ENCODE data around the gene CRB2.

The CRB2 gene

GRCh38 chr9:123412171-123412820 lies 56.3 kb downstream of the CRB2 start:
- H3K4me2 ChIP-seq (ENCODE audit: insufficient read depth, low read length, poor library complexity, severe bottlenecking): no peak overlapping the region
- WGBS, 2 donors (ENCODE audit: extremely low coverage in 2 of 2, insufficient read length in 2 of 2, insufficient replicate concordance in 1 of 2): no CpG with 5 or more reads among the region's 18 CpGs
- H2BK120ac ChIP-seq (ENCODE audit: low read depth, low read length): no peak overlapping the region
- H3K4me1 ChIP-seq (ENCODE audit: control insufficient read depth in 2 of 2, insufficient read depth in 1 of 2, low read depth in 1 of 2, low read length in 2 of 2): peaks cover 6 to 11% of the 10 kb centered on the region in 2 donors
- no peak overlapping the region for H3K4me3 ChIP-seq (ENCODE audit: low read length in 2 of 2)
- H3K14ac ChIP-seq (ENCODE audit: low read length): peak overlapping the region; percentile 79
- no peak for DNase-seq (ENCODE audit: low spot score)
- H3K4ac ChIP-seq (ENCODE audit: low read length): no peak overlapping the region
- peak overlapping the region; percentile 10 for H2AK5ac ChIP-seq (ENCODE audit: low read depth, low read length)
- H2BK15ac ChIP-seq (ENCODE audit: low read length): no peak overlapping the region
- peak overlapping the region; percentile 2 for H3K18ac ChIP-seq (ENCODE audit: low read length)
- no peaks in the 10 kb centered on the region for H3K27me3 ChIP-seq (ENCODE audit: control insufficient read depth in 3 of 3, insufficient read depth in 3 of 3, low read depth in 1 of 3, low read length in 3 of 3)
- H4K91ac ChIP-seq (ENCODE audit: low read depth, low read length, poor library complexity): no peak overlapping the region
- no peak overlapping the region for H4K8ac ChIP-seq (ENCODE audit: low read depth, low read length)
- H3K23ac ChIP-seq (ENCODE audit: low read depth, low read length, poor library complexity): peak overlapping the region; percentile 52
- no peak overlapping the region for H2BK5ac ChIP-seq (ENCODE audit: low read length)
- H3K36me3 ChIP-seq (replicated peaks in 1 of 2; ENCODE audit: control insufficient read depth in 2 of 2, insufficient read depth in 2 of 2, low read length in 2 of 2): peaks cover 0 to 2% of the 10 kb centered on the region in 2 donors
- H3K9ac ChIP-seq (ENCODE audit: low read depth, low read length, poor library complexity): no peak overlapping the region
- H3K9me3 ChIP-seq (replicated peaks in 1 of 2; ENCODE audit: control insufficient read depth in 2 of 2, insufficient read depth in 1 of 2, low read depth in 1 of 2, low read length in 2 of 2): no peaks in the 10 kb centered on the region
- no peak overlapping the region for H3K27ac ChIP-seq (replicated peaks; ENCODE audit: low read length)
- H2BK12ac ChIP-seq (ENCODE audit: low read length): no peak overlapping the region
- H2AFZ ChIP-seq (ENCODE audit: low read length): no peak overlapping the region
- H3K79me1 ChIP-seq (ENCODE audit: low read depth, low read length): no peaks in the 10 kb centered on the region

- no peak overlapping the region for H4K8ac ChIP-seq (ENCODE audit: low read depth, low read length)
- DNase-seq (ENCODE audit: low spot score): no peak
- no peak overlapping the region for H2BK12ac ChIP-seq (ENCODE audit: low read length)
- no peaks in the 10 kb centered on the region for H3K79me1 ChIP-seq (ENCODE audit: low read depth, low read length)
- H2AFZ ChIP-seq (ENCODE audit: low read length): no peak overlapping the region
- H2BK5ac ChIP-seq (ENCODE audit: low read length): no peak overlapping the region
- peaks cover 0 to 2% of the 10 kb centered on the region in 2 donors for H3K36me3 ChIP-seq (replicated peaks in 1 of 2; ENCODE audit: control insufficient read depth in 2 of 2, insufficient read depth in 2 of 2, low read length in 2 of 2)
- no peak overlapping the region for H3K14ac ChIP-seq (ENCODE audit: low read length)
- H3K4me1 ChIP-seq (ENCODE audit: control insufficient read depth in 2 of 2, insufficient read depth in 1 of 2, low read depth in 1 of 2, low read length in 2 of 2): peaks cover 8 to 15% of the 10 kb centered on the region in 2 donors
- no peak overlapping the region for H3K4me3 ChIP-seq (ENCODE audit: low read length in 2 of 2)
- no peak overlapping the region for H2AK5ac ChIP-seq (ENCODE audit: low read depth, low read length)
- no peak overlapping the region for H3K4ac ChIP-seq (ENCODE audit: low read length)
- H3K18ac ChIP-seq (ENCODE audit: low read length): no peak overlapping the region
- no peak overlapping the region for H3K23ac ChIP-seq (ENCODE audit: low read depth, low read length, poor library complexity)
- H4K91ac ChIP-seq (ENCODE audit: low read depth, low read length, poor library complexity): no peak overlapping the region
- no peak overlapping the region for H2BK120ac ChIP-seq (ENCODE audit: low read depth, low read length)
- no CpG with 5 or more reads among the region's 7 CpGs for WGBS, 2 donors (ENCODE audit: extremely low coverage in 2 of 2, insufficient read length in 2 of 2, insufficient replicate concordance in 1 of 2)
- H3K27ac ChIP-seq (replicated peaks; ENCODE audit: low read length): no peak overlapping the region
- H2BK15ac ChIP-seq (ENCODE audit: low read length): no peak overlapping the region
- no peaks in the 10 kb centered on the region for H3K9me3 ChIP-seq (replicated peaks in 1 of 2; ENCODE audit: control insufficient read depth in 2 of 2, insufficient read depth in 1 of 2, low read depth in 1 of 2, low read length in 2 of 2)
- H3K9ac ChIP-seq (ENCODE audit: low read depth, low read length, poor library complexity): no peak overlapping the region
- H3K4me2 ChIP-seq (ENCODE audit: insufficient read depth, low read length, poor library complexity, severe bottlenecking): no peak overlapping the region
- H3K27me3 ChIP-seq (ENCODE audit: control insufficient read depth in 3 of 3, insufficient read depth in 3 of 3, low read depth in 1 of 3, low read length in 3 of 3): no peaks in the 10 kb centered on the region
Measured at GRCh38 chr9:123414204-123414603, 58.2 kb downstream of the CRB2 start.

- Histone ChIP-seq H3K18ac (ENCODE audit: low read length) (peak overlapping the region; percentile 76), H2AFZ (ENCODE audit: low read length) (no peak overlapping the region), H3K27ac (replicated peaks; ENCODE audit: low read length) (no peak overlapping the region), H3K4me2 (ENCODE audit: insufficient read depth, low read length, poor library complexity, severe bottlenecking) (no peak overlapping the region), H3K4me1 (ENCODE audit: control insufficient read depth in 2 of 2, insufficient read depth in 1 of 2, low read depth in 1 of 2, low read length in 2 of 2) (peaks cover 17 to 26% of the 10 kb centered on the region in 2 donors), H3K27me3 (ENCODE audit: control insufficient read depth in 3 of 3, insufficient read depth in 3 of 3, low read depth in 1 of 3, low read length in 3 of 3) (no peaks in the 10 kb centered on the region), H4K8ac (ENCODE audit: low read depth, low read length) (no peak overlapping the region), H3K14ac (ENCODE audit: low read length) (peak overlapping the region; percentile 44), H2BK12ac (ENCODE audit: low read length) (no peak overlapping the region), H3K36me3 (replicated peaks in 1 of 2; ENCODE audit: control insufficient read depth in 2 of 2, insufficient read depth in 2 of 2, low read length in 2 of 2) (peaks cover 0 to 2% of the 10 kb centered on the region in 2 donors), H2BK5ac (ENCODE audit: low read length) (no peak overlapping the region), H3K4ac (ENCODE audit: low read length) (no peak overlapping the region), H3K9ac (ENCODE audit: low read depth, low read length, poor library complexity) (peak overlapping the region; percentile 57), H3K23ac (ENCODE audit: low read depth, low read length, poor library complexity) (peak overlapping the region; percentile 22), H3K4me3 (ENCODE audit: low read length in 2 of 2) (no peak overlapping the region), H3K9me3 (replicated peaks in 1 of 2; ENCODE audit: control insufficient read depth in 2 of 2, insufficient read depth in 1 of 2, low read depth in 1 of 2, low read length in 2 of 2) (no peaks in the 10 kb centered on the region), H4K91ac (ENCODE audit: low read depth, low read length, poor library complexity) (peak overlapping the region; percentile 3), H2BK120ac (ENCODE audit: low read depth, low read length) (no peak overlapping the region), H2AK5ac (ENCODE audit: low read depth, low read length) (peak overlapping the region; percentile 73), H3K79me1 (ENCODE audit: low read depth, low read length) (no peaks in the 10 kb centered on the region), H2BK15ac (ENCODE audit: low read length) (no peak overlapping the region)
- no CpG with 5 or more reads among the region's 23 CpGs for WGBS, 2 donors (ENCODE audit: extremely low coverage in 2 of 2, insufficient read length in 2 of 2, insufficient replicate concordance in 1 of 2)
- no peak for DNase-seq (ENCODE audit: low spot score)
Measured at GRCh38 chr9:123414936-123415930, 59.2 kb downstream of the CRB2 start.

GRCh38 chr9:123416176-123416575 lies 60.2 kb downstream of the CRB2 start:
- H3K4ac ChIP-seq (ENCODE audit: low read length): no peak overlapping the region
- H2BK120ac ChIP-seq (ENCODE audit: low read depth, low read length): no peak overlapping the region
- peak overlapping the region; percentile 44 for H3K14ac ChIP-seq (ENCODE audit: low read length)
- H2BK5ac ChIP-seq (ENCODE audit: low read length): no peak overlapping the region
- no peaks in the 10 kb centered on the region for H3K79me1 ChIP-seq (ENCODE audit: low read depth, low read length)
- H3K36me3 ChIP-seq (replicated peaks in 1 of 2; ENCODE audit: control insufficient read depth in 2 of 2, insufficient read depth in 2 of 2, low read length in 2 of 2): peaks cover 0 to 2% of the 10 kb centered on the region in 2 donors
- WGBS, 2 donors (ENCODE audit: extremely low coverage in 2 of 2, insufficient read length in 2 of 2, insufficient replicate concordance in 1 of 2): no CpG with 5 or more reads among the region's 8 CpGs
- H4K91ac ChIP-seq (ENCODE audit: low read depth, low read length, poor library complexity): no peak overlapping the region
- H3K4me1 ChIP-seq (ENCODE audit: control insufficient read depth in 2 of 2, insufficient read depth in 1 of 2, low read depth in 1 of 2, low read length in 2 of 2): peaks cover 24 to 34% of the 10 kb centered on the region in 2 donors
- DNase-seq (ENCODE audit: low spot score): no peak
- peak overlapping the region; percentile 46 for H3K18ac ChIP-seq (ENCODE audit: low read length)
- no peak overlapping the region for H2BK12ac ChIP-seq (ENCODE audit: low read length)
- H2AFZ ChIP-seq (ENCODE audit: low read length): no peak overlapping the region
- no peak overlapping the region for H3K23ac ChIP-seq (ENCODE audit: low read depth, low read length, poor library complexity)
- H3K27ac ChIP-seq (replicated peaks; ENCODE audit: low read length): no peak overlapping the region
- H3K4me2 ChIP-seq (ENCODE audit: insufficient read depth, low read length, poor library complexity, severe bottlenecking): no peak overlapping the region
- no peak overlapping the region for H2BK15ac ChIP-seq (ENCODE audit: low read length)
- H3K9me3 ChIP-seq (replicated peaks in 1 of 2; ENCODE audit: control insufficient read depth in 2 of 2, insufficient read depth in 1 of 2, low read depth in 1 of 2, low read length in 2 of 2): no peaks in the 10 kb centered on the region
- H3K4me3 ChIP-seq (ENCODE audit: low read length in 2 of 2): no peak overlapping the region
- H3K27me3 ChIP-seq (ENCODE audit: control insufficient read depth in 3 of 3, insufficient read depth in 3 of 3, low read depth in 1 of 3, low read length in 3 of 3): no peaks in the 10 kb centered on the region
- H2AK5ac ChIP-seq (ENCODE audit: low read depth, low read length): no peak overlapping the region
- H3K9ac ChIP-seq (ENCODE audit: low read depth, low read length, poor library complexity): no peak overlapping the region
- H4K8ac ChIP-seq (ENCODE audit: low read depth, low read length): no peak overlapping the region

Data from neuronal stem cell (in vitro differentiated cells).